ENCODE data around the gene RARG. TPM values are rescaled to one million over a fixed set of nuclear protein-coding genes. Genes with fewer than 3 reads are reported as not detected.

The RARG gene
- polyA plus RNA-seq, 2 donors, result 84.8 to 104 TPM

DNA sequence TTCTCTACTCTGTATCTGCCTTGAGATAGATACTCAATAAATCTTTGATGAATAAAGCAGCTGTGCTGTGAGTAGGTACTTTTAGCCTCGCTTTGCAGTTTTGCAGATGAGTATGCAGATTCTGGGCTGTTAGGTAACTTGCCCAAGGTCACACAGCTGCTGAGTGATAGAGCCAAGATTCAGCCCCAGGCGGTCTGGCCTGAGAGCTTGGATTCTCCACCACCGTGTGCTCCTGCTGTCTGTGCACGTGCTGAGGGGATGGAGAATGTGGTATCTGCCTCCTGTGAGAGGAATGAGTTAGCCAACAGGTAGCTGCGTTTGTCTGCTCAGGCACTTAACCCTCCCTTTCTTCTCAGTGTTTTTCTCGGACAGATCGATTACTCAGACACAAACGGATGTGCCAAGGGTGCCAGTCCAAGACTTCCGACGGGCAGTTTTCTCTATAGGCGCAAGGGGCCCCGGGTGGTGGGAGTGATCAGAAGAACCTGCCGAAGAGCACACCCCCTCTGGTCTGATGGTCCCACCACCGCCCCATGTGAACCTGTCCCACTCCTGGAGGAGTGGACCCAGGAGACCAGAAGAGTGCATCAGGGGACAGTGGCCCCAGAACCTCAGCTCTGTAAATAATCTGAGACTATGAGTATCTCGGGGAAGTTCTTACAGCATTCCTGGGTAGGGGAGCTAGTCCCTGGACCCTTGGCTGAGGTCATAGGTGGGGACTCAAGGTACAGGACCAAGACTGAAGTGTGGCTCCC, 44.7 kb downstream of the RARG start:
- peaks cover 16 to 43% of the 10 kb centered on the region in 2 donors for H3K36me3 ChIP-seq (ENCODE audit: control insufficient read depth in 2 of 2, insufficient read depth in 2 of 2, low read length in 1 of 2)
- no peak overlapping the region for H3K27ac ChIP-seq (ENCODE audit: low read depth in 2 of 2, low read length in 1 of 2)
- H3K27me3 ChIP-seq (ENCODE audit: control insufficient read depth in 1 of 2, insufficient read depth in 2 of 2, low read length in 2 of 2), result no peaks in the 10 kb centered on the region
- no peaks in the 10 kb centered on the region for H3K9me3 ChIP-seq (ENCODE audit: control insufficient read depth in 2 of 2, insufficient read depth in 1 of 2, low read depth in 1 of 2, low read length in 1 of 2)
- 79 to 87% methylated on average over 15 of the region's 15 CpGs for whole genome bisulfite sequencing, 2 donors
- H3K4me3 ChIP-seq (ENCODE audit: low read depth in 1 of 2, low read length in 2 of 2), result no peak overlapping the region
- H3K4me1 ChIP-seq (ENCODE audit: control insufficient read depth in 2 of 2, insufficient read depth in 2 of 2, low read length in 1 of 2), result peaks cover 0 to 6% of the 10 kb centered on the region in 2 donors

DNA sequence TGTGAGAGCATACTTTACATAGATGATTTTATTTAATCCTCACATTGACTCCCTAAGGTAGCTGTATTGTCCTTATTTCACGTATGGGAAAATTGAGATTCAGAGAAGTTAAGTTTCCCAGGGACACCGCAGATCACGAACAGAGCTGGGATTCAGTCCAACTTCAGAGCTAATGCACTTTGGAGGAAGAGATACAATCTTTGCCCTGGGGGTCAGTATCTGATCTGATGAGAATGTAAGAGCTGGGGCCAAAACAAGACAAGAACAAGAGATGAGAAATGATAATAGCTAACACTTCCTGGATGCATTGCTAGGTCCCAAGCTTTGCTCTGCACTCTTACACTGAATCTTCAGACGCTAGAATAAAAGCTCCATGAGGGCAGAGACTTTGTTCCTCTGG, 45.3 kb downstream of the RARG start:
- H3K9me3 ChIP-seq (ENCODE audit: control insufficient read depth in 2 of 2, insufficient read depth in 1 of 2, low read depth in 1 of 2, low read length in 1 of 2), result no peaks in the 10 kb centered on the region
- peaks cover 16 to 38% of the 10 kb centered on the region in 2 donors for H3K36me3 ChIP-seq (ENCODE audit: control insufficient read depth in 2 of 2, insufficient read depth in 2 of 2, low read length in 1 of 2)
- no peak overlapping the region for H3K27ac ChIP-seq (ENCODE audit: low read depth in 2 of 2, low read length in 1 of 2)
- no peaks in the 10 kb centered on the region for H3K27me3 ChIP-seq (ENCODE audit: control insufficient read depth in 1 of 2, insufficient read depth in 2 of 2, low read length in 2 of 2)
- 92% methylated on average over 4 of the region's 4 CpGs for WGBS, 2 donors
- H3K4me3 ChIP-seq (ENCODE audit: low read depth in 1 of 2, low read length in 2 of 2), result no peak overlapping the region
- H3K4me1 ChIP-seq (ENCODE audit: control insufficient read depth in 2 of 2, insufficient read depth in 2 of 2, low read length in 1 of 2), result peaks cover 0 to 10% of the 10 kb centered on the region in 2 donors

DNA sequence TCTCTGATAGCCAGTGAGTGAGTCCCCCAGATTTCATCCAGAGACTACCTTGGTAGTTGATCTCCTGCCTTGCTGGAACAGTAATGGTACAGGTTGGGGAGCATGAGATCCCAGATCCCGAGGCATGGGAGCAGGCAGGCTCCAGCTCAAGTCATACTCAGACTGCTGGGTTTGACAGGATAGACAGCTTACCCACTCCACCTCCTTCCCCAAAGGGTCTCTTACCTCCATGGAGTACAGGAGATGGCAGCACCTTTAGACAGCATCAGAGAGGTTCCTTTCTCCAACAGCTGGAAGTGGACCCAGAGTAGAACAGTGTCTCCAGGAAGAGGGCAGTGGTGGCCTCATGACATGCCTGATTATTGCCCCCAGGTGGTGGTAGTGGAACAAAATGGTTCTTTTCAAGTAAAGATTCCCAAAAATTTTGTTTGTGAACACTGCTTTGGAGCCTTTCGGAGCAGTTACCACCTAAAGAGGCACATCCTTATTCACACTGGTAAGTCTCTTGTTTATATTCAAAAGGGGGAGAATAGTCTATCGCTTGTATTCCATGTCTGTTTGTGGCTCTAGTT, 46.3 kb downstream of the RARG start:
- Histone ChIP-seq H3K4me3 (ENCODE audit: low read depth in 1 of 2, low read length in 2 of 2) (no peak overlapping the region), H3K36me3 (ENCODE audit: control insufficient read depth in 2 of 2, insufficient read depth in 2 of 2, low read length in 1 of 2) (peaks cover 14 to 30% of the 10 kb centered on the region in 2 donors), H3K27ac (ENCODE audit: low read depth in 2 of 2, low read length in 1 of 2) (no peak overlapping the region), H3K9me3 (ENCODE audit: control insufficient read depth in 2 of 2, insufficient read depth in 1 of 2, low read depth in 1 of 2, low read length in 1 of 2) (no peaks in the 10 kb centered on the region), H3K27me3 (ENCODE audit: control insufficient read depth in 1 of 2, insufficient read depth in 2 of 2, low read length in 2 of 2) (no peaks in the 10 kb centered on the region), H3K4me1 (ENCODE audit: control insufficient read depth in 2 of 2, insufficient read depth in 2 of 2, low read length in 1 of 2) (peaks cover 0 to 13% of the 10 kb centered on the region in 2 donors)
- WGBS, 2 donors, result 94 to 99% methylated on average over 3 of the region's 3 CpGs

DNA sequence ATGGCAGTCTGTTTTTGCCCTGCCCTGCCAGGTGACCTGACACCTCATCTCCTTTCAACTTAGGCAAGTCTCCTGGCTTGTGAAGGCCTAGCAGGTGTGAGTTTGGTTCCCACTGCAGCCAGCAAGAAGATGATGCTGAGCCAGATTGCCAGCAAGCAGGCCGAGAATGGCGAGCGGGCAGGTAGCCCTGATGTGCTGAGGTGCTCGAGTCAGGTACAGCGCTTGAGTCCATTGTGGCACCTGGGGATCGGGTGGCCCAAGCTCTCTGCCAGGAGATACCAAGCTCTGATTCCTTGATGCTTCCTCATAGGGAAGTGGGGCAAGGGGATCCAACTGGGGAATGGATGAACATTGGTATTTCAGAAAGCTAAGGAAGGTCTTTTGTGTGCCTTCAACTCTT, 47.2 kb downstream of the RARG start:
- H3K9me3 ChIP-seq (ENCODE audit: control insufficient read depth in 2 of 2, insufficient read depth in 1 of 2, low read depth in 1 of 2, low read length in 1 of 2), result no peaks in the 10 kb centered on the region
- no peak overlapping the region for H3K4me3 ChIP-seq (ENCODE audit: low read depth in 1 of 2, low read length in 2 of 2)
- no peaks in the 10 kb centered on the region for H3K27me3 ChIP-seq (ENCODE audit: control insufficient read depth in 1 of 2, insufficient read depth in 2 of 2, low read length in 2 of 2)
- no peak overlapping the region for H3K27ac ChIP-seq (ENCODE audit: low read depth in 2 of 2, low read length in 1 of 2)
- H3K36me3 ChIP-seq (ENCODE audit: control insufficient read depth in 2 of 2, insufficient read depth in 2 of 2, low read length in 1 of 2), result peaks cover 14 to 30% of the 10 kb centered on the region in 2 donors
- peaks cover 0 to 11% of the 10 kb centered on the region in 2 donors for H3K4me1 ChIP-seq (ENCODE audit: control insufficient read depth in 2 of 2, insufficient read depth in 2 of 2, low read length in 1 of 2)
- 88 to 92% methylated on average over 6 of the region's 6 CpGs for WGBS, 2 donors

DNA sequence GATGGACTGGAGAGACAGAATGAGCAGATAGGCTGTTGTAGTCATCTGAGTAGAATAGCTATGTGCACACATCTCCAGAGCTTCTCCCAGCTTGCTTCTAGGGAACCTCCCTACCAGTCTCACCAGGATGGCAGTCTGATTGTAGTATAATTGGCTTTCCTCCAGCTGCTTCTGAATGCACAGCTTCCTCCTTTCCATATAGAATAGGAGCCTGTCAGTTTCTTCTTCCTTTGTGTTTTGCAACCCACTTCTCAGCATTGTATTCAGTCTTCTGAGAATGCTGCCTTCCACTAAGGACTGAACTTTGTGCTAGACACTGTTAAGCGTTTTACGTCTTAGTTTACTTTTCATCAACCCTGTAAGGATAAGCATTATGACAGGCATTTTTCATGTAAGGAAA, 49.1 kb downstream of the RARG start:
- H3K9me3 ChIP-seq (ENCODE audit: control insufficient read depth in 2 of 2, insufficient read depth in 1 of 2, low read depth in 1 of 2, low read length in 1 of 2), result no peaks in the 10 kb centered on the region
- H3K4me3 ChIP-seq (ENCODE audit: low read depth in 1 of 2, low read length in 2 of 2), result no peak overlapping the region
- H3K27me3 ChIP-seq (ENCODE audit: control insufficient read depth in 1 of 2, insufficient read depth in 2 of 2, low read length in 2 of 2), result no peaks in the 10 kb centered on the region
- peaks cover 0 to 13% of the 10 kb centered on the region in 2 donors for H3K4me1 ChIP-seq (ENCODE audit: control insufficient read depth in 2 of 2, insufficient read depth in 2 of 2, low read length in 1 of 2)
- peaks cover 11 to 27% of the 10 kb centered on the region in 2 donors for H3K36me3 ChIP-seq (ENCODE audit: control insufficient read depth in 2 of 2, insufficient read depth in 2 of 2, low read length in 1 of 2)
- WGBS, 2 donors, result 40 to 58% methylated on average over 2 of the region's 2 CpGs
- peak overlapping the region in 1 of 2 donors; percentile 6 for H3K27ac ChIP-seq (ENCODE audit: low read depth in 2 of 2, low read length in 1 of 2)

DNA sequence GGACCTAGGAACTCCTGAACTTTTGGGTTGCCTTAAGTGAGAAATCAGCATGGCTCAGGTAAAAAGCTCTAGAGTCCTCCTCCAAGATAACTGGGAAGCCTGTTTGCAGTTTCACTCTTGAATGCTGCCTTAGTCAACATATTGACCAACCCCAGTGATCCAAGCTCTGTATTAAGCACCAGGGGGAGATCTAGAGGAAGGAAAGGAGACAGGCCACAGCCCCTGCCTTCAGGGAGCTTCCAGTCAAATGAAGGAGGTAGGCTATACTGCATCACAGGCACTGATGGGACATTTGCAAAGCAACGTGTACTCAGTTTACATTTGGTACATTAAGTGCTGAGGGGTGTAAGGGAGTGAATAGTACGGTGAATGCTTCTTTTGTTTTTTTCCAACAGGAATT, 50.1 kb downstream of the RARG start:
- H3K4me3 ChIP-seq (ENCODE audit: low read depth in 1 of 2, low read length in 2 of 2), result peak overlapping the region in 1 of 2 donors; percentile 75
- 70 to 78% methylated on average over 2 of the region's 2 CpGs for WGBS, 2 donors
- no peaks in the 10 kb centered on the region for H3K27me3 ChIP-seq (ENCODE audit: control insufficient read depth in 1 of 2, insufficient read depth in 2 of 2, low read length in 2 of 2)
- H3K4me1 ChIP-seq (ENCODE audit: control insufficient read depth in 2 of 2, insufficient read depth in 2 of 2, low read length in 1 of 2), result peaks cover 0 to 13% of the 10 kb centered on the region in 2 donors
- H3K36me3 ChIP-seq (ENCODE audit: control insufficient read depth in 2 of 2, insufficient read depth in 2 of 2, low read length in 1 of 2), result peaks cover 3 to 18% of the 10 kb centered on the region in 2 donors
- peak overlapping the region in 1 of 2 donors; percentile 30 for H3K27ac ChIP-seq (ENCODE audit: low read depth in 2 of 2, low read length in 1 of 2)
- no peaks in the 10 kb centered on the region for H3K9me3 ChIP-seq (ENCODE audit: control insufficient read depth in 2 of 2, insufficient read depth in 1 of 2, low read depth in 1 of 2, low read length in 1 of 2)

DNA sequence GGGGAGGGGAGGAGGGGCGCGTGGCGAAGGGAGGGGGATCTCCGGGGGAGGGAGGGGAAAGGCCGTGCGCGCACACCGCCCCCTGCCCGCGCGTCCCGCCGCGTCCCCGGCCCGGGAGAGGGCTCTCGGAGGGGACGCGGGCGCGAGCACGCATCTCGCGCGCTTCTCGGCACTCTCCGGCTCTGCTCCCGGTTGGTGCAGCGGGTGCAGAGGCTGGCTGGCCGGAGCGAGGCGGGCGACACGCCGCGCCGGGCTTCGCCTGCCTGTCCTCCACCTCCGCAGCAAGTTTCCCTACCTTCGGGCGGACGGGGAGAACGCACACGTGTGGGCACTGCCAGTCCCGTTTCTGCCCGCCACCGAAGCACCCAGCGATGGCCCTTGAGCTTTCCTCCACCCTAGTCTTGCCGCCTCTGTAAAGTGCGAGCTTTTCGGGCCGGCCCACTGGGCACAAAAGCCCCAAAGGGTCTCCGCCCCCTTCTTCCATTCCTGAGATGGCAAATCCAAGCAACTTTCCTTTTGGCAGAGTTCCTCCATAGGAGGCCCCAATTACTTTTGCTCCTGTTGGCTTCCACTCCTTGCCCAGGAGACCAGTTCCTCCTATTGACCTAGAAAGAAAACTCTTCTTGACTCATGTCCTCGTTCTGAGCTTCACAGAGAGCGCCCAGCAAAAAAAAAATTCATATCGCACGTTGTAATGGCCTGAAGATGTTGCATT, 50.9 kb downstream of the RARG start:
- H3K27me3 ChIP-seq (ENCODE audit: control insufficient read depth in 1 of 2, insufficient read depth in 2 of 2, low read length in 2 of 2), result no peaks in the 10 kb centered on the region
- WGBS, 2 donors, result 0 to 1% methylated on average over 54 to 55 of the region's 57 CpGs
- H3K4me1 ChIP-seq (ENCODE audit: control insufficient read depth in 2 of 2, insufficient read depth in 2 of 2, low read length in 1 of 2), result peaks cover 0 to 13% of the 10 kb centered on the region in 2 donors
- H3K4me3 ChIP-seq (ENCODE audit: low read depth in 1 of 2, low read length in 2 of 2), result peak overlapping the region; percentile 75 to 84
- H3K27ac ChIP-seq (ENCODE audit: low read depth in 2 of 2, low read length in 1 of 2), result peak overlapping the region; percentile 94 to 97
- H3K9me3 ChIP-seq (ENCODE audit: control insufficient read depth in 2 of 2, insufficient read depth in 1 of 2, low read depth in 1 of 2, low read length in 1 of 2), result no peaks in the 10 kb centered on the region
- H3K36me3 ChIP-seq (ENCODE audit: control insufficient read depth in 2 of 2, insufficient read depth in 2 of 2, low read length in 1 of 2), result peaks cover 0 to 11% of the 10 kb centered on the region in 2 donors

DNA sequence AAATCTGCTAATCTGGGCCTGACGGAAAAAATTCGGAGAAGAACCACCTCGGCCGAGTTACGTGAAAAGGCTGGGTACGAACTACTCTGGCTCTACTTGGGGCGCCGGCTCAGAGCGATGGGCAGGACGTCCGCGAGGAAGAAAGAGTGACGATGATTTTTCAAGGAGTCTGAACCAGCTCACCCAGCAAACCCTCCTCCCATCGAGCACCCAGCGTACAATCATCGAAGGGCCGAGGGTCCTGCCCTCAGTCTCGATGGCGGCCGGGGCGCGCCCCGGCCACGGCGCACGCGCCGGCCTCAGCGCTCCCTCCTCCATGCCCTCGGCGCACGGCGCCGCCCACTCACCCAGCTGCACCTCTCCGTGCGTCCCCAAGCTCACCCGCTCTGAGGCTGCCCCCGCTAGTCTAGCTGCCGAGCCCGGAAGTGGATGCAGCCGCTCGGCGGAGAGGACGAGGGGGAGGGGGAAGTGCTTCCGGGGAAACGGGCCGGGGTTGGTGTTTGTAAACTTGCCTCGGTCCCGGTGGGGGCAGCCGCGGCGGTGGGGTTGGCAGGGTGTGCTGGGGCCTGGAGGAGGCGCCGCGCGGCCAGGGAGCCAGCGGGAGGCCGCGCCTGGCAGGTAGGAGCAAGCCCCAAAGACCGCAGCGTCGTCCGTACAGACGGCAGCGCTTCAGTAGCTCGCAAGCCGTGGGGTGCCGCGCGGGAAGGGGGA, 51.6 kb downstream of the RARG start, which contains the start of the genes CSAD and ZNF740:
Gene CSAD, minus strand, starts transcription at position 706 of the 711 bp plus-strand sequence. CDS start 7,455 bp downstream, outside the sequence.
Gene ZNF740, plus strand, starts transcription at position 503 of the 711 bp plus-strand sequence. CDS start 1,262 bp downstream, outside the sequence.
- H3K27ac ChIP-seq (ENCODE audit: low read depth in 2 of 2, low read length in 1 of 2), result peak within 1 kb of the TSS; percentile 94 to 97
- H3K4me1 ChIP-seq (ENCODE audit: control insufficient read depth in 2 of 2, insufficient read depth in 2 of 2, low read length in 1 of 2), result peaks cover 0 to 13% of the 10 kb centered on the region in 2 donors
- peaks cover 0 to 7% of the 10 kb centered on the region in 2 donors for H3K36me3 ChIP-seq (ENCODE audit: control insufficient read depth in 2 of 2, insufficient read depth in 2 of 2, low read length in 1 of 2)
- no peaks in the 10 kb centered on the region for H3K9me3 ChIP-seq (ENCODE audit: control insufficient read depth in 2 of 2, insufficient read depth in 1 of 2, low read depth in 1 of 2, low read length in 1 of 2)
- no peaks in the 10 kb centered on the region for H3K27me3 ChIP-seq (ENCODE audit: control insufficient read depth in 1 of 2, insufficient read depth in 2 of 2, low read length in 2 of 2)
- H3K4me3 ChIP-seq (ENCODE audit: low read depth in 1 of 2, low read length in 2 of 2), result peak within 1 kb of the TSS; percentile 75 to 84
- 1% methylated on average over 62 to 70 of the region's 70 CpGs for WGBS, 2 donors

DNA sequence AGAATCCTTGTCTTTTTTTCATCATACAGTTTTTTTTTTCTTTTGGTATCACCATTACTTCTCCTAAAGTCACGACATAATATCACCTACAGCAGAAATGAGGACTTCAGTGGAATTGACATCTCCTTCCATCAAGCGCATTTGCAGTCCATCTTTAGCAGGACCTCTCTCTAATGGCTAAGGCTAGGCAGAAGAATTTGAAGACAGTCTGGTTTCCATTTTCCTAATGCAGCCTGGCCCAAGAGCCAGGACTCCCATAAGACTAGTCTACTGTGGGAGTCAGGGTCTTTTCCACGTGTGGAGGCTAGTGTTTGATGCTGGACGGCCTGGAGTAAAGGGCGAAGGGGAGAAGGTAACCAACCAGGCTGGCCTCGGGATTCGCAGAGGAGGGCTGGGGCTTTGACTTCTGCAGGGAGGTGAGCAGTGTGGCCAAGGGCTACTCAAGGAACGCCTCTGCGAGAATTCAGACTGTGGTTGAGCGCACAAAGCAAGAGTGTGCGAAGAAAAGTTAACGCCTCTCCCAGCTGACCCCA, 52.3 kb downstream of the RARG start:
- 14 to 18% methylated on average over 12 of the region's 12 CpGs for WGBS, 2 donors
- Histone ChIP-seq H3K4me1 (ENCODE audit: control insufficient read depth in 2 of 2, insufficient read depth in 2 of 2, low read length in 1 of 2) (peaks cover 0 to 13% of the 10 kb centered on the region in 2 donors), H3K27ac (ENCODE audit: low read depth in 2 of 2, low read length in 1 of 2) (peak overlapping the region; percentile 94 to 97), H3K36me3 (ENCODE audit: control insufficient read depth in 2 of 2, insufficient read depth in 2 of 2, low read length in 1 of 2) (peaks cover 0 to 4% of the 10 kb centered on the region in 2 donors), H3K9me3 (ENCODE audit: control insufficient read depth in 2 of 2, insufficient read depth in 1 of 2, low read depth in 1 of 2, low read length in 1 of 2) (no peaks in the 10 kb centered on the region), H3K4me3 (ENCODE audit: low read depth in 1 of 2, low read length in 2 of 2) (peak overlapping the region; percentile 75 to 84), H3K27me3 (ENCODE audit: control insufficient read depth in 1 of 2, insufficient read depth in 2 of 2, low read length in 2 of 2) (no peaks in the 10 kb centered on the region)
